ENCODE measurements around the gene TMEM128. TPM values are rescaled to one million over a fixed set of nuclear protein-coding genes. Genes with fewer than 3 reads are reported as not detected.
"Not testable (repeated sequence)": the region's sequence is repeated elsewhere in the genome, so short reads cannot be mapped to it uniquely, and the experiment has no call there.

TMEM128 gene
- total RNA-seq, 1 experiment from 2014 or later: 34.1 TPM

- no peak for DNase-seq (ENCODE audit: low spot score)
These were observed 8.8 kb upstream of the TMEM128 start for GRCh38 chr4:4256799-4257198.

- no peak for DNase-seq (ENCODE audit: low spot score)
These were observed 6.6 kb upstream of the TMEM128 start for GRCh38 chr4:4254666-4255065.

- DNase-seq (ENCODE audit: low spot score): no peak
These were observed 6.2 kb upstream of the TMEM128 start for GRCh38 chr4:4254199-4254598.

GRCh38 chr4:4249866-4250265, 1.8 kb upstream of the TMEM128 start:
- DNase-seq (ENCODE audit: low spot score): no peak

- DNase-seq (ENCODE audit: low spot score): not testable (repeated sequence)
These were observed 1.3 kb upstream of the TMEM128 start for GRCh38 chr4:4249342-4249741.

GRCh38 chr4:4248885-4249203, 821 bp upstream of the TMEM128 start:
- no peak for DNase-seq (ENCODE audit: low spot score)

GRCh38 chr4:4247696-4248028, 361 bp downstream of the TMEM128 start:
- DNase-seq (ENCODE audit: low spot score): no peak

- DNase-seq (ENCODE audit: low spot score): no peak
These were observed 2.9 kb downstream of the TMEM128 start for GRCh38 chr4:4245172-4245571.

GRCh38 chr4:4239551-4239950, 8.5 kb downstream of the TMEM128 start:
- not testable (repeated sequence) for DNase-seq (ENCODE audit: low spot score)

GRCh38 chr4:4233610-4234009, 14.4 kb downstream of the TMEM128 start:
- DNase-seq (ENCODE audit: low spot score): no peak

- no peak for DNase-seq (ENCODE audit: low spot score)
These were observed 19.7 kb downstream of the TMEM128 start for GRCh38 chr4:4228356-4228668.

GRCh38 chr4:4227510-4228355, 20.3 kb downstream of the TMEM128 start:
- no peak for DNase-seq (ENCODE audit: low spot score)

- DNase-seq (ENCODE audit: low spot score): no peak
These were observed 21.2 kb downstream of the TMEM128 start, which contains the start of gene OTOP1 for GRCh38 chr4:4226606-4227438. TSS of gene OTOP1 (minus strand) at chr4:4226929. CDS start at chr4:4226864, 65 bp downstream.

GRCh38 chr4:4225915-4226605, 22.0 kb downstream of the TMEM128 start:
- DNase-seq (ENCODE audit: low spot score): no peak

- no peak for DNase-seq (ENCODE audit: low spot score)
These were observed 30.9 kb downstream of the TMEM128 start for GRCh38 chr4:4217113-4217512.

- DNase-seq (ENCODE audit: low spot score): peak; percentile 79
These were observed 31.4 kb downstream of the TMEM128 start for GRCh38 chr4:4216648-4217047.

- DNase-seq (ENCODE audit: low spot score): not testable (repeated sequence)
These were observed 34.3 kb downstream of the TMEM128 start for GRCh38 chr4:4213674-4214073.

- no peak for DNase-seq (ENCODE audit: low spot score)
These were observed 41.8 kb downstream of the TMEM128 start for GRCh38 chr4:4206204-4206603.

GRCh38 chr4:4204401-4204745, 43.6 kb downstream of the TMEM128 start:
- no peak for DNase-seq (ENCODE audit: low spot score)

GRCh38 chr4:4203688-4204400, 44.2 kb downstream of the TMEM128 start:
- DNase-seq (ENCODE audit: low spot score): no peak

GRCh38 chr4:4202510-4202909, 45.5 kb downstream of the TMEM128 start:
- no peak for DNase-seq (ENCODE audit: low spot score)

- no peak for DNase-seq (ENCODE audit: low spot score)
These were observed 47.4 kb downstream of the TMEM128 start for GRCh38 chr4:4200624-4201023.
